ENCODE measurements around the gene TNS1. TPM values are rescaled to one million over a fixed set of nuclear protein-coding genes. Genes with fewer than 3 reads are reported as not detected.
"Not testable (repeated sequence)": the region's sequence is repeated elsewhere in the genome, so short reads cannot be mapped to it uniquely, and the experiment has no call there.

Gene TNS1
- 111 TPM for polyA plus RNA-seq (ENCODE audit: insufficient read length)

GRCh38 chr2:218002845-218003180, at the start of gene TNS1:
Gene TNS1 (minus strand): TSS chr2:218002995. CDS start chr2:218002872, 123 bp downstream.
- no peak for DNase-seq (ENCODE audit: low read depth)

GRCh38 chr2:218051903-218052302, 49.1 kb upstream of the TNS1 start:
- DNase-seq (ENCODE audit: low read depth), result no peak

- no peak for DNase-seq (ENCODE audit: low read depth)
These were observed 44.9 kb upstream of the TNS1 start for GRCh38 chr2:218047536-218048225.

DNA sequence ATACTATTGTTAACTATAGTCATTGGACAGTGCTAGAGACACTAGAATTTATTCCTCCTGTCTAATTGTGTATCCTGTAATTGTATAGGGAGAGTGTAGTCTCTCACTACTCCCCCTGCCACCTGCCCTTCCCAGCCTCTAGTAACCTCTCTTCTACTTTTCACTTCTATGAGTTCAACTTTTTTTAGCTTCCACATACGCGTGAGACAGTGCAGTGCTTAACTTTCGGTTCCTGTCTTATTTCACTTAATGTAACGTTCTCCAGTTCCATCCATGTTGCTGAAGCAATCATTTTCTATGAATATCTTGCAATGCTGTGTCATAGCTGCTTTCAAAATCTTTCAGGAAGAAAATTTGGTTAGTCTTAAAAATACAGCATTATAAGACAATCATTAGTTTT, 43.4 kb upstream of the TNS1 start:
- DNase-seq (ENCODE audit: low read depth), result no peak

GRCh38 chr2:218044599-218044998, 41.8 kb upstream of the TNS1 start:
- DNase-seq (ENCODE audit: low read depth), result not testable (repeated sequence)

GRCh38 chr2:218043701-218044109, 40.9 kb upstream of the TNS1 start:
- DNase-seq (ENCODE audit: low read depth), result no peak

DNA sequence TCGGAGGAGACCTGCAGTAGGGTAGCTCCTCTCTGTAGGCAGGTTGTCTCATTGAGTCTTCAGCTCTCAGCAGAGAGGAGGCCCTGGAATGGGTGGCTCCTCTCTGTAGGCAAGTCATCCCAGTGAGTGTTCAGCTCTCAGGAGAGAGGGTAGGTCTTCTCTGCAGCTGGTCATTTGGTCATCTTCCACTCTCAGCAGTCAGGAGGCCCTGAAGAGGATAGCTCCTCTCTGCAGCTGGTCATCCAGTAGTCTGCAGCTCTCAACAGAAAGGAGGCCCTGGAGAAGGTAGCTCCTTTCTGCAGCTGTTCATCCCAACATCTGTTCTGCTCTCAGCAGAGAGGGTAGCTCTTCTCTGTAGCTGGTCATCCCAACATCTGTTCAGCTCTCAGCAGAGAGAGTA, 40.3 kb upstream of the TNS1 start:
- DNase-seq (ENCODE audit: low read depth), result no peak

- no peak for DNase-seq (ENCODE audit: low read depth)
These were observed 38.7 kb upstream of the TNS1 start for GRCh38 chr2:218041302-218042168.

GRCh38 chr2:218040883-218041282, 38.1 kb upstream of the TNS1 start:
- no peak for DNase-seq (ENCODE audit: low read depth)

- no peak for DNase-seq (ENCODE audit: low read depth)
These were observed 36.4 kb upstream of the TNS1 start for GRCh38 chr2:218039171-218039570.

DNA sequence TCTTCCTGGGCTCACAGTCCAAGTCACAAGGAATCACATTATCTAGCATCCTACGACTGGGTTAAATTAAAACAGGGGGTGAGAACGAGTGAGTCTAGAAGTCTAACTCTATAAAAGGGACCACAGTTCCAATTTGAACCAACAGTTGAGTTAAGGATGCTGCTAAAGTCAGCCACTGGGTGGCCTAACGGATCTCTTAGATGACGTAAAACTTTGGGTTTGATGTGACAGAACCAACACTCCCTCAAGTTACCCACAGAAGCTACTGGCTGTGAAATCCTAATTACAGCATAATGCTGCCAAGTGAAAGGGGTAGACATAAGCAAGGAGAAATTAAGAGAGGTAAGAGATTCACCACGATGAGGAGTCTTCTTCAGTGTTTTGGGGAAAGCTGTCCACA, 33.6 kb upstream of the TNS1 start:
- DNase-seq (ENCODE audit: low read depth), result no peak

GRCh38 chr2:218035463-218036100, 32.8 kb upstream of the TNS1 start:
- DNase-seq (ENCODE audit: low read depth), result no peak

DNA sequence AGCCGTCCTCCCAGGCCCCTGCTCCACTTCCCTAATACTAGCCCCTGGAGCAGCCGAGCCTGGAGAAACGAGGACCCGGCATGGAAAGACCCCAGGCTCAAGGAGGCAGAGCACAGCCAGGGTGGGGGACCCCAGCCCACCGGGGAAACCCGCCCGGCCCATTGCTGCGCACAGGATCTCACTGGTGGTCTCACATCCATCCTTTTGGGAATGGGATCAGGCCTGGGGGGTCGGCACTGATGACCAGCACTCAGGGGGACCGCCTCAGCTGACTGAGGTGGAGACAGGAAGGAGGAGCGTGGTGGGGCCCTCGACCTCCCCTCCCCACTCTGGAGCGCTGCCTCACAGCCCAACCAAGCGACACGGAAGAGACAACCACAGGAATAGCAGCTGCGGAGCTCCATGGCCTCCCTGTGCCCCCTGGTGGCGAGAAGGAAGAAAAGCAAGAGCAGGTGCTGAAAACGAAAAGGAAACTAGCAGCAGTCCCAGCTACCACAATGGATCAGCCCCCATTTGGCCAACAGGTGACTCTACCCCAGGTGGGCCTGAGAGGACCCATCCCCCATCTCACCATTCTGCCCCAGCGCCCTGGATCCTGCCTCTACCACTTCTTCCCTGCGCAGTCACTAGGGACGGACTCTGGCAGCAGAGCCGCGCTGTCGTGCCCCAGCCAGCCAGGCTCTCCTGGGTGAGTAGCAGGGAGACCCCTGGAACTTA, 31.9 kb upstream of the TNS1 start:
- peak; percentile 44 for DNase-seq (ENCODE audit: low read depth)

- DNase-seq (ENCODE audit: low read depth), result no peak
These were observed 31.0 kb upstream of the TNS1 start for GRCh38 chr2:218033590-218034496.

GRCh38 chr2:218033208-218033589, 30.4 kb upstream of the TNS1 start:
- DNase-seq (ENCODE audit: low read depth), result no peak

GRCh38 chr2:218032336-218033171, 29.8 kb upstream of the TNS1 start:
- DNase-seq (ENCODE audit: low read depth), result no peak

DNA sequence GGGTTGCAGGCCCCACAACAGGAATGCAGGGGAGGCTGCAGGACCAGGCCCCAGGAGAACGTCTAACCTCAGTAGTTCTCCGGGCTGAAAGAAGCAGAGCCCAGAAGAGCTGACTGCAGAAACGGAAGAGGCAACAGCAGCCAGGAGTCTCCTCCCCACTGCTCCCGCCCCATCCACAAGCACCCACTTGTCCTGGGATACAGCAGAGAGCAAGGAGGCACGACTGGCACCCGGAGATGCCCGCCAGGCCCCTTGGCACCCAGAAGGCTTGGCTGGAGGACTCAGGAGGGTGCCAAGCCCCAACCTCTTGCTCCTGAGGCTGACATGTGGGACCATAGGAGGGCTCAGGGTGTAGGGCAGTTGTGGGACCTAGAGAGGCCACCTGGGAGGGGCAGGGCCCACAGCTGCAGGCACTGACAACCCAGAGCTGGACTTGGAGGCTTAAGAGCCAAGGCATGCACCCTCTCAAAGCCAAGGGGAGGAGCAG, 29.0 kb upstream of the TNS1 start:
- DNase-seq (ENCODE audit: low read depth), result no peak

DNA sequence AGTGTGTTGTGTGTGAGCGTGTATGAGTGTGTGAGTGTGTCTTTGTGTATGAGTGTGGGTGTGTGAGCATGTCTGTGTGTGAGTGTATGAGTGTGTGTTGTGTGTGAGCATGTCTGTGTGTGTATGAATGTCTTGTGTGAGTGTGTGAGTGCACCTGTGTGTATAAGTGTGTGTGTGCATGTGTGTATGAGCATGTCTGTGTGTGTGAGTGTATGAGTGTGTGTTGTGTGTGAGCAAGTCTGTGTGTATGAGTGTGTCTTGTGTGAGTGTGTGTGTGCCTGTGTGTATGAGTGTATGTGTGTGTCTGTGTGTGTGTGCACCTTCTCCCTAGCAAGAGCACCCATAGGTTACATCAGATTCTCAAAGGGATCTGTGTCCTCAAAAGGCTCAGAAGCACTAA, 28.5 kb upstream of the TNS1 start:
- DNase-seq (ENCODE audit: low read depth), result no peak

DNA sequence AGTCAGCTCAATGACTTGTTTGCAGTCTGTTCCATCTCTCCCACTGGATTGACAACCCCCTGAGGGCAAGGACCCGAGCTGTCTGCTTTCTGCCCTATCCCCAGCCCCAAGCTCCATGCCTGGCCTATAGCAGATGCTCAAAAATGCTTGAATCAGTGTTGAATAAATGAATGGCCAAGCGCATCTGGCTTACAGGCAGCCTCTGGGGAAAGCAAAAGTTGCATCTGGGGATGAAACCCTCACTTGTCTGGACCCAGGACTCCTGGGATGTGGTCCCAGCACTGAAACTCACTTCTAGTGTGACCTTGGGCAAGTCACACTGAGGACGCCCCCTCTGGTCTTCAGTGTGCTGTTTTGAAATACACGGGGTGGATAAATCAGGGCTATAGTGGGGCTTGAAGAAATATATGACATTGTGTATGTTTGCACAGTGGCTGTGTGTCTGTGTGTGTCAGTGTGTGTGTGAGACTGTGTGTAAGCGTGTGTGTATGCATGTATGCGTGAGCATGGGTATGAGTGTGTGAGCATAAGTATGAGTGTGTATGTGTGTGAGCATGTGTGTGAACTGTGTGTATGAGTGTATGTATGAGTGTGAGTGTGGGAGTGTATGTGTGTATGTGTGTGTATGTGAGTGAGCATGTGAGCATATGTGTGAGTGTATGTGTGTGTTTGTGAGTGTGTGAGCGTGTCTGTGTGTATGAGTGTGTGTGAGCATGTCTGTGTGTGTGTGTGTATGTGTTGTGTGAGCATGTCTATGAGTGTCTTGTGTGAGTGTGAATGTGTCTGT, 27.8 kb upstream of the TNS1 start:
- DNase-seq (ENCODE audit: low read depth), result no peak

Data from forelimb muscle (tissue), 1 donor.